NCI-H1436 treated with DMSO at 0.1 percent for 48 hours (cell line): Measurements from ENCODE around the gene XK.

Experiments used
- DNase-seq: peaks from one replicate; lab custom pipeline; 2025; lab: John Stamatoyannopoulos, UW

The XK gene

GRCh38 chrX:37679230-37679629 is 6.4 kb upstream of the XK start:
- no peak for DNase-seq

GRCh38 chrX:37679888-37680287 is 5.7 kb upstream of the XK start:
- no peak for DNase-seq

GRCh38 chrX:37684426-37684825 is 1.2 kb upstream of the XK start:
- no peak for DNase-seq

GRCh38 chrX:37684973-37685372 is 618 bp upstream of the XK start:
- DNase-seq, result no peak

- no peak for DNase-seq
Observed at GRCh38 chrX:37686369-37686995, 891 bp downstream of the XK start.

- no peak for DNase-seq
Observed at GRCh38 chrX:37686996-37687395, 1.4 kb downstream of the XK start.

- no peak for DNase-seq
Observed at GRCh38 chrX:37690119-37690518, 4.5 kb downstream of the XK start.

GRCh38 chrX:37692918-37693317 is 7.3 kb downstream of the XK start:
- no peak for DNase-seq

- DNase-seq, result no peak
Observed at GRCh38 chrX:37697169-37697760, 11.7 kb downstream of the XK start.

- DNase-seq, result no peak
Observed at GRCh38 chrX:37701588-37701987, 16.0 kb downstream of the XK start.

- no peak for DNase-seq
Observed at GRCh38 chrX:37711991-37712390, 26.4 kb downstream of the XK start.

- DNase-seq, result no peak
Observed at GRCh38 chrX:37712458-37712857, 26.9 kb downstream of the XK start.

GRCh38 chrX:37714479-37714878 is 28.9 kb downstream of the XK start:
- DNase-seq, result no peak

- DNase-seq, result no peak
Observed at GRCh38 chrX:37716602-37717001, 31.0 kb downstream of the XK start.

GRCh38 chrX:37717708-37718107 is 32.1 kb downstream of the XK start:
- DNase-seq, result no peak

- DNase-seq, result no peak
Observed at GRCh38 chrX:37722595-37722994, 37.0 kb downstream of the XK start.

GRCh38 chrX:37726346-37726745 is 40.8 kb downstream of the XK start:
- DNase-seq, result no peak

- no peak for DNase-seq
Observed at GRCh38 chrX:37745354-37745753, 59.8 kb downstream of the XK start.

GRCh38 chrX:37745835-37746217 is 60.2 kb downstream of the XK start:
- DNase-seq, result no peak

- no peak for DNase-seq
Observed at GRCh38 chrX:37746218-37746941, 60.8 kb downstream of the XK start.

- no peak for DNase-seq
Observed at GRCh38 chrX:37746951-37747350, 61.4 kb downstream of the XK start.

GRCh38 chrX:37752281-37752680 is 66.7 kb downstream of the XK start:
- no peak for DNase-seq

- DNase-seq, result no peak
Observed at GRCh38 chrX:37752936-37753335, 67.3 kb downstream of the XK start.

- no peak for DNase-seq
Observed at GRCh38 chrX:37753384-37753783, 67.8 kb downstream of the XK start.
